Measurements from ENCODE around the gene GLIPR1. TPM values are rescaled to one million over a fixed set of nuclear protein-coding genes. Genes with fewer than 3 reads are reported as not detected.

The GLIPR1 gene
- total RNA-seq, 4 donors from 2014 or later = 20.3 to 32.6 (median 29.1) TPM

- Histone ChIP-seq H3K27ac (no peak overlapping the region), H3K4me3 (no peak overlapping the region), H3K4me1 (peaks cover 0 to 14% (median 0%) of the 10 kb centered on the region in 3 donors), H3K36me3 (no peaks in the 10 kb centered on the region), H3K9me3 (no peaks in the 10 kb centered on the region), H3K27me3 (no peaks in the 10 kb centered on the region)
- WGBS, 2 donors (ENCODE audit: low coverage in 1 of 2) = 68 to 83% methylated on average over 1 to 2 of the region's 2 CpGs
- TF ChIP-seq POLR2AphosphoS5 (IDR thresholded peaks at IDR 0.05) (no peak), EP300 (IDR thresholded peaks at IDR 0.05) (no peak), POLR2A (IDR thresholded peaks at IDR 0.05) (no peak), CTCF (IDR thresholded peaks at IDR 0.05) (no peak)
- no peak for ATAC-seq
Observed at GRCh38 chr12:75477137-75477536, 3.4 kb upstream of the GLIPR1 start.

- peaks cover 0 to 26% (median 0%) of the 10 kb centered on the region in 3 donors for H3K4me1 ChIP-seq
- no peaks in the 10 kb centered on the region for H3K27me3 ChIP-seq
- WGBS, 2 donors (ENCODE audit: low coverage in 1 of 2) = 54 to 82% methylated on average over 5 of the region's 5 CpGs
- H3K36me3 ChIP-seq = no peaks in the 10 kb centered on the region
- no peaks in the 10 kb centered on the region for H3K9me3 ChIP-seq
- H3K4me3 ChIP-seq = no peak overlapping the region
- H3K27ac ChIP-seq = peak overlapping the region in 1 of 4 donors; percentile 1
- TF ChIP-seq EP300 (IDR thresholded peaks at IDR 0.05) (no peak), POLR2A (IDR thresholded peaks at IDR 0.05) (no peak), POLR2AphosphoS5 (IDR thresholded peaks at IDR 0.05) (no peak), CTCF (IDR thresholded peaks at IDR 0.05) (no peak)
- no peak for ATAC-seq
Observed at GRCh38 chr12:75478116-75478794, 2.3 kb upstream of the GLIPR1 start.

- Histone ChIP-seq H3K9me3 (no peaks in the 10 kb centered on the region), H3K36me3 (no peaks in the 10 kb centered on the region), H3K4me1 (peaks cover 0 to 38% (median 1%) of the 10 kb centered on the region in 3 donors), H3K27ac (peak overlapping the region; percentile 76 to 95 (median 82)), H3K27me3 (no peaks in the 10 kb centered on the region), H3K4me3 (peak overlapping the region; percentile 53 to 96)
- TF ChIP-seq EP300 (IDR thresholded peaks at IDR 0.05) (no peak), POLR2AphosphoS5 (IDR thresholded peaks at IDR 0.05) (no peak), POLR2A (IDR thresholded peaks at IDR 0.05) (no peak), CTCF (IDR thresholded peaks at IDR 0.05) (no peak)
- WGBS, 2 donors (ENCODE audit: low coverage in 1 of 2) = 0 to 12% methylated on average over 2 of the region's 2 CpGs
- ATAC-seq = peak; percentile 8
Observed at GRCh38 chr12:75479963-75480461, 543 bp upstream of the GLIPR1 start.

GRCh38 chr12:75481013-75481705 is 604 bp downstream of the GLIPR1 start:
- whole genome bisulfite sequencing, 2 donors (ENCODE audit: low coverage in 1 of 2) = 12 to 26% methylated on average over 5 of the region's 5 CpGs
- Histone ChIP-seq H3K27ac (peak overlapping the region; percentile 76 to 95 (median 82)), H3K36me3 (no peaks in the 10 kb centered on the region), H3K4me1 (peaks cover 0 to 38% (median 3%) of the 10 kb centered on the region in 3 donors), H3K4me3 (peak overlapping the region; percentile 53 to 96), H3K27me3 (no peaks in the 10 kb centered on the region), H3K9me3 (no peaks in the 10 kb centered on the region)
- ATAC-seq = no peak
- TF ChIP-seq POLR2A (IDR thresholded peaks at IDR 0.05) (no peak), POLR2AphosphoS5 (IDR thresholded peaks at IDR 0.05) (no peak), EP300 (IDR thresholded peaks at IDR 0.05) (no peak), CTCF (IDR thresholded peaks at IDR 0.05) (no peak)
